ENCODE measurements around the gene MIPEP. TPM values are rescaled to one million over a fixed set of nuclear protein-coding genes. Genes with fewer than 3 reads are reported as not detected.

Gene MIPEP
- total and polyA plus RNA-seq, 10 of the 15 experiments (the other 5 are each of a cell fraction or from before 2014, with no cell fraction given): 15.6 to 56.2 (median 29.8) TPM

GRCh38 chr13:23765531-23765930 lies 123.7 kb downstream of the MIPEP start (continued):
- no peak for TF ChIP-seq ATF7 (IDR thresholded peaks at IDR 0.05; ENCODE audit: low read depth)
- no peak for TF ChIP-seq TAF1 (IDR thresholded peaks at IDR 0.05; ENCODE audit: borderline replicate concordance, low read depth, low read length)
- TF ChIP-seq NFYB (IDR thresholded peaks at IDR 0.05; ENCODE audit: insufficient read depth, low read depth, low read length): no peak
- no peak for TF ChIP-seq MTA2 (IDR thresholded peaks at IDR 0.05; ENCODE audit: low read depth)
- TF ChIP-seq BHLHE40 (IDR thresholded peaks at IDR 0.05; ENCODE audit: borderline replicate concordance in 1 of 2, low read depth in 2 of 2, low read length in 1 of 2): no peak

- intact Hi-C loops (cut with micrococcal nuclease; ENCODE audit: unreplicated experiment): no loop called here
- no TSS peak for BruUV-seq (replicated peaks)
- no peak overlapping the region for H3K9ac ChIP-seq (ENCODE audit: control insufficient read depth, insufficient read depth, low read length)
- no peaks in the 10 kb centered on the region for H3K27me3 ChIP-seq (replicated peaks in 1 of 2; ENCODE audit: control insufficient read depth in 2 of 2, insufficient read depth in 2 of 2, low read length in 1 of 2)
- DNase-seq (ENCODE audit: low read depth, low spot score) (no peak), ATAC-seq (no peak), FAIRE-seq (no peak)
- H3K79me2 ChIP-seq (ENCODE audit: control insufficient read depth, insufficient read depth, low read length): no peaks in the 10 kb centered on the region
- WGBS (ENCODE audit: insufficient coverage, insufficient replicate concordance, low lambda C conversion rate, missing lambda C conversion rate): 99% methylated on average over 3 of the region's 3 CpGs
- H4K20me1 ChIP-seq (ENCODE audit: control insufficient read depth, insufficient read depth): no peaks in the 10 kb centered on the region
- H3K4me1 ChIP-seq (ENCODE audit: control insufficient read depth, insufficient read depth, low read length): peaks cover 9% of the 10 kb centered on the region
- POLR2A ChIA-PET: no interaction called here
- CTCF ChIA-PET: no interaction called here
- in situ Hi-C loops (cut with MboI): no loop called here
- peaks cover 0 to 2% of the 10 kb centered on the region in 2 experiments; a peak in 1 of 4 replicates for H3K36me3 ChIP-seq (ENCODE audit: control insufficient read depth in 2 of 2, insufficient read depth in 2 of 2, low read length in 1 of 2)
- H2AFZ ChIP-seq (ENCODE audit: control insufficient read depth, low read depth, low read length): no peak overlapping the region
- SMC1A ChIA-PET (ENCODE audit: uncharacterized antibody, unreplicated experiment): interaction anchor here (1.0 kb wide), 2 partner anchors 24 to 40 kb away, joined by 3 read pairs; no protein-coding TSS in a partner anchor
- no peak overlapping the region for H3K4me3 ChIP-seq
- H3K9me3 ChIP-seq (replicated peaks; ENCODE audit: control insufficient read depth, insufficient read depth, low read length): no peaks in the 10 kb centered on the region
- RAD21 ChIA-PET (ENCODE audit: unreplicated experiment): no interaction called here
- H3K4me2 ChIP-seq (ENCODE audit: control insufficient read depth, insufficient read depth): no peak overlapping the region
- H3K27ac ChIP-seq (ENCODE audit: control insufficient read depth, insufficient read depth): no peak overlapping the region
- TF ChIP-seq MTA2 (IDR thresholded peaks at IDR 0.05; ENCODE audit: low read depth) (no peak), KLF5 (IDR thresholded peaks at IDR 0.05; ENCODE audit: partially characterized antibody) (no peak), MEF2A (IDR thresholded peaks at IDR 0.05; ENCODE audit: insufficient read depth, low read depth, low read length) (no peak), SUPT20H (IDR thresholded peaks at IDR 0.05; ENCODE audit: borderline replicate concordance, control insufficient read depth, low read depth, low read length) (no peak), BHLHE40 (IDR thresholded peaks at IDR 0.05; ENCODE audit: borderline replicate concordance in 1 of 2, low read depth in 2 of 2, low read length in 1 of 2) (no peak), CTCF (IDR thresholded peaks at IDR 0.05 in 2 of 3, conservative IDR thresholded peaks at IDR 0.05 in 1 of 3; ENCODE audit: control insufficient read depth in 2 of 3, extremely low read depth in 1 of 3, insufficient read depth in 1 of 3, low read depth in 3 of 3, low read length in 3 of 3) (no peak)
- TF ChIP-seq, protein P1, sequence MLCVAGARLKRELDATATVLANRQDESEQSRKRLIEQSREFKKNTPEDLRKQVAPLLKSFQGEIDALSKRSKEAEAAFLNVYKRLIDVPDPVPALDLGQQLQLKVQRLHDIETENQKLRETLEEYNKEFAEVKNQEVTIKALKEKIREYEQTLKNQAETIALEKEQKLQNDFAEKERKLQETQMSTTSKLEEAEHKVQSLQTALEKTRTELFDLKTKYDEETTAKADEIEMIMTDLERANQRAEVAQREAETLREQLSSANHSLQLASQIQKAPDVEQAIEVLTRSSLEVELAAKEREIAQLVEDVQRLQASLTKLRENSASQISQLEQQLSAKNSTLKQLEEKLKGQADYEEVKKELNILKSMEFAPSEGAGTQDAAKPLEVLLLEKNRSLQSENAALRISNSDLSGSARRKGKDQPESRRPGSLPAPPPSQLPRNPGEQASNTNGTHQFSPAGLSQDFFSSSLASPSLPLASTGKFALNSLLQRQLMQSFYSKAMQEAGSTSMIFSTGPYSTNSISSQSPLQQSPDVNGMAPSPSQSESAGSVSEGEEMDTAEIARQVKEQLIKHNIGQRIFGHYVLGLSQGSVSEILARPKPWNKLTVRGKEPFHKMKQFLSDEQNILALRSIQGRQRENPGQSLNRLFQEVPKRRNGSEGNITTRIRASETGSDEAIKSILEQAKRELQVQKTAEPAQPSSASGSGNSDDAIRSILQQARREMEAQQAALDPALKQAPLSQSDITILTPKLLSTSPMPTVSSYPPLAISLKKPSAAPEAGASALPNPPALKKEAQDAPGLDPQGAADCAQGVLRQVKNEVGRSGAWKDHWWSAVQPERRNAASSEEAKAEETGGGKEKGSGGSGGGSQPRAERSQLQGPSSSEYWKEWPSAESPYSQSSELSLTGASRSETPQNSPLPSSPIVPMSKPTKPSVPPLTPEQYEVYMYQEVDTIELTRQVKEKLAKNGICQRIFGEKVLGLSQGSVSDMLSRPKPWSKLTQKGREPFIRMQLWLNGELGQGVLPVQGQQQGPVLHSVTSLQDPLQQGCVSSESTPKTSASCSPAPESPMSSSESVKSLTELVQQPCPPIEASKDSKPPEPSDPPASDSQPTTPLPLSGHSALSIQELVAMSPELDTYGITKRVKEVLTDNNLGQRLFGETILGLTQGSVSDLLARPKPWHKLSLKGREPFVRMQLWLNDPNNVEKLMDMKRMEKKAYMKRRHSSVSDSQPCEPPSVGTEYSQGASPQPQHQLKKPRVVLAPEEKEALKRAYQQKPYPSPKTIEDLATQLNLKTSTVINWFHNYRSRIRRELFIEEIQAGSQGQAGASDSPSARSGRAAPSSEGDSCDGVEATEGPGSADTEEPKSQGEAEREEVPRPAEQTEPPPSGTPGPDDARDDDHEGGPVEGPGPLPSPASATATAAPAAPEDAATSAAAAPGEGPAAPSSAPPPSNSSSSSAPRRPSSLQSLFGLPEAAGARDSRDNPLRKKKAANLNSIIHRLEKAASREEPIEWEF (IDR thresholded peaks at IDR 0.05; ENCODE audit: insufficient replicate concordance, low read depth, low read length): no peak
- TF ChIP-seq, protein P2, sequence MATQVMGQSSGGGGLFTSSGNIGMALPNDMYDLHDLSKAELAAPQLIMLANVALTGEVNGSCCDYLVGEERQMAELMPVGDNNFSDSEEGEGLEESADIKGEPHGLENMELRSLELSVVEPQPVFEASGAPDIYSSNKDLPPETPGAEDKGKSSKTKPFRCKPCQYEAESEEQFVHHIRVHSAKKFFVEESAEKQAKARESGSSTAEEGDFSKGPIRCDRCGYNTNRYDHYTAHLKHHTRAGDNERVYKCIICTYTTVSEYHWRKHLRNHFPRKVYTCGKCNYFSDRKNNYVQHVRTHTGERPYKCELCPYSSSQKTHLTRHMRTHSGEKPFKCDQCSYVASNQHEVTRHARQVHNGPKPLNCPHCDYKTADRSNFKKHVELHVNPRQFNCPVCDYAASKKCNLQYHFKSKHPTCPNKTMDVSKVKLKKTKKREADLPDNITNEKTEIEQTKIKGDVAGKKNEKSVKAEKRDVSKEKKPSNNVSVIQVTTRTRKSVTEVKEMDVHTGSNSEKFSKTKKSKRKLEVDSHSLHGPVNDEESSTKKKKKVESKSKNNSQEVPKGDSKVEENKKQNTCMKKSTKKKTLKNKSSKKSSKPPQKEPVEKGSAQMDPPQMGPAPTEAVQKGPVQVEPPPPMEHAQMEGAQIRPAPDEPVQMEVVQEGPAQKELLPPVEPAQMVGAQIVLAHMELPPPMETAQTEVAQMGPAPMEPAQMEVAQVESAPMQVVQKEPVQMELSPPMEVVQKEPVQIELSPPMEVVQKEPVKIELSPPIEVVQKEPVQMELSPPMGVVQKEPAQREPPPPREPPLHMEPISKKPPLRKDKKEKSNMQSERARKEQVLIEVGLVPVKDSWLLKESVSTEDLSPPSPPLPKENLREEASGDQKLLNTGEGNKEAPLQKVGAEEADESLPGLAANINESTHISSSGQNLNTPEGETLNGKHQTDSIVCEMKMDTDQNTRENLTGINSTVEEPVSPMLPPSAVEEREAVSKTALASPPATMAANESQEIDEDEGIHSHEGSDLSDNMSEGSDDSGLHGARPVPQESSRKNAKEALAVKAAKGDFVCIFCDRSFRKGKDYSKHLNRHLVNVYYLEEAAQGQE (IDR thresholded peaks at IDR 0.05; ENCODE audit: low read depth, low read length): no peak
Measured at GRCh38 chr13:23763318-23763717, 125.9 kb downstream of the MIPEP start.

Data from GM12878 (cell line).